Measurements from ENCODE around the gene C19orf25. TPM values are rescaled to one million over a fixed set of nuclear protein-coding genes. Genes with fewer than 3 reads are reported as not detected.
A peak's percentile ranks its signal among the peaks of the same experiment; 100 is the strongest.

C19orf25 gene
- total RNA-seq, 6 experiments from 2014 or later, result 12.2 to 32.7 (median 15.3) TPM

DNA sequence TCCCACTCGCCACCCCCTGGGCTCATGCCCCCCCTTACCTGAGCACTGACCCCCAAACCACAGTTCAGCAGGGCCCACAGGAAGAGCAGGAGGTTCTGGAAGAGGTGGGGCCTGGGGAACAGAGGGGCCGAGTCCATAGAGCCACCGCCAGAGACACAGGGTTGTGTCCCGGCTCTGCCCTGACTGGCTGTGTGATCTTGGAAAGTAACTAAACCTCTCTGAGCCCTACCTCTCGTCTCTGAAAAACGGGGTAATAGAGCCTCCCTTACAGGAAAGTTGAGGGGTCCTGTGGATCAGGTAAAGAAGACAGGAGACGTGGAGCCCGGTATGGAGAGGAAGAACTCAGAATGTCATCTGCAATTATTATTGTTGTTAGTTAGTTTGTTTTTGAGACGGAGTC, 31.8 kb upstream of the C19orf25 start:
- Histone ChIP-seq H3K36me3 (no peaks in the 10 kb centered on the region), H3K27me3 (no peaks in the 10 kb centered on the region), H3K4me3 (no peak overlapping the region), H3K9me3 (no peaks in the 10 kb centered on the region), H3K27ac (no peak overlapping the region), H3K4me1 (peaks cover 0 to 10% (median 2%) of the 10 kb centered on the region in 4 donors)
- intact Hi-C loops (cut with DNase I), result loop anchor here (10.0 kb wide), 2 partner anchors 56 to 66 kb away; partner anchors contain the start of gene APC2 (in 1 of the 2)
- no peak for DNase-seq
- 67% methylated on average over 6 of the region's 9 CpGs for WGBS (ENCODE audit: insufficient coverage, low coverage, low lambda C conversion rate, missing lambda C conversion rate)
- no peak for TF ChIP-seq POLR2A (IDR thresholded peaks at IDR 0.05)
- TF ChIP-seq, protein P1, sequence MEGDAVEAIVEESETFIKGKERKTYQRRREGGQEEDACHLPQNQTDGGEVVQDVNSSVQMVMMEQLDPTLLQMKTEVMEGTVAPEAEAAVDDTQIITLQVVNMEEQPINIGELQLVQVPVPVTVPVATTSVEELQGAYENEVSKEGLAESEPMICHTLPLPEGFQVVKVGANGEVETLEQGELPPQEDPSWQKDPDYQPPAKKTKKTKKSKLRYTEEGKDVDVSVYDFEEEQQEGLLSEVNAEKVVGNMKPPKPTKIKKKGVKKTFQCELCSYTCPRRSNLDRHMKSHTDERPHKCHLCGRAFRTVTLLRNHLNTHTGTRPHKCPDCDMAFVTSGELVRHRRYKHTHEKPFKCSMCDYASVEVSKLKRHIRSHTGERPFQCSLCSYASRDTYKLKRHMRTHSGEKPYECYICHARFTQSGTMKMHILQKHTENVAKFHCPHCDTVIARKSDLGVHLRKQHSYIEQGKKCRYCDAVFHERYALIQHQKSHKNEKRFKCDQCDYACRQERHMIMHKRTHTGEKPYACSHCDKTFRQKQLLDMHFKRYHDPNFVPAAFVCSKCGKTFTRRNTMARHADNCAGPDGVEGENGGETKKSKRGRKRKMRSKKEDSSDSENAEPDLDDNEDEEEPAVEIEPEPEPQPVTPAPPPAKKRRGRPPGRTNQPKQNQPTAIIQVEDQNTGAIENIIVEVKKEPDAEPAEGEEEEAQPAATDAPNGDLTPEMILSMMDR (IDR thresholded peaks at IDR 0.05), result no peak
- no peak for ATAC-seq

- TF ChIP-seq, protein P1 (IDR thresholded peaks at IDR 0.05), result no peak
- TF ChIP-seq POLR2A (IDR thresholded peaks at IDR 0.05), result no peak
- Histone ChIP-seq H3K36me3 (no peaks in the 10 kb centered on the region), H3K9me3 (no peaks in the 10 kb centered on the region), H3K4me3 (no peak overlapping the region), H3K27ac (no peak overlapping the region), H3K27me3 (no peaks in the 10 kb centered on the region), H3K4me1 (peaks cover 0 to 10% (median 2%) of the 10 kb centered on the region in 4 donors)
- intact Hi-C loops (cut with DNase I), result loop anchor here (10.0 kb wide), 2 partner anchors 56 to 66 kb away; partner anchors contain the start of gene APC2 (in 1 of the 2)
- no peak for ATAC-seq
- DNase-seq, result peak in 1 of 3 donors; percentile 40
- no CpG with 5 or more reads among the region's 25 CpGs for WGBS (ENCODE audit: insufficient coverage, low coverage, low lambda C conversion rate, missing lambda C conversion rate)
Observed at GRCh38 chr19:1510442-1510806, 31.4 kb upstream of the C19orf25 start.

GRCh38 chr19:1509602-1510441, 30.8 kb upstream of the C19orf25 start:
- intact Hi-C loops (cut with DNase I), result loop anchor here (10.0 kb wide), 3 partner anchors 55 to 225 kb away; partner anchors contain the start of genes APC2 (in 1 of the 2) and EFNA2 (in 1 of the 2)
- no peak overlapping the region for H3K27ac ChIP-seq
- no peaks in the 10 kb centered on the region for H3K27me3 ChIP-seq
- H3K4me3 ChIP-seq, result no peak overlapping the region
- no peaks in the 10 kb centered on the region for H3K9me3 ChIP-seq
- no peak for ATAC-seq
- peak in 1 of 3 donors; percentile 35 for DNase-seq
- WGBS (ENCODE audit: insufficient coverage, low coverage, low lambda C conversion rate, missing lambda C conversion rate), result 40% methylated on average over 7 of the region's 11 CpGs
- TF ChIP-seq, protein P1 (IDR thresholded peaks at IDR 0.05), result no peak
- TF ChIP-seq POLR2A (IDR thresholded peaks at IDR 0.05), result no peak
- H3K36me3 ChIP-seq, result no peaks in the 10 kb centered on the region
- H3K4me1 ChIP-seq, result peaks cover 0 to 10% (median 2%) of the 10 kb centered on the region in 4 donors

DNA sequence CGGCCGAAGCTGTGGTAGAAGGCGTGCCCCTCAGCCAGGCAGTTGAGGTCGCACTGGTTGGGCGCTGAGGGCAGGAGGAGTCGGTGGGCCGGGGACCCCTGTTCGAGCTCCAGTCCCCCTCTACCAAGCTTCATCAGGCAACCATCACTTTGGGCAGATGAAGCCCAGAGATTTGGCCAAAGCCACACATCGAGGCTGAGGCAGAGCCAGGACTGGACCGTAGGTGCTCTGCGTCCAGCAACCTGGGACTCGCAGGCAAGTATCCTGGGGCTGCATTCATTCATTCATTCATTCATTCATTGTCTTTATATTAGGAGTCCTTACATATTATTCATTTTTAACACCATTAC, 29.5 kb upstream of the C19orf25 start:
- Histone ChIP-seq H3K4me1 (peaks cover 0 to 8% (median 2%) of the 10 kb centered on the region in 4 donors), H3K36me3 (no peaks in the 10 kb centered on the region), H3K4me3 (peak overlapping the region; percentile 31 to 50 (median 45)), H3K9me3 (no peaks in the 10 kb centered on the region), H3K27me3 (no peaks in the 10 kb centered on the region), H3K27ac (no peak overlapping the region)
- no peak for TF ChIP-seq POLR2A (IDR thresholded peaks at IDR 0.05)
- intact Hi-C loops (cut with DNase I), result loop anchor here in 1 of 2 donors (10.0 kb wide), 1 partner anchor 224 kb away; the partner anchor contains the start of gene EFNA2
- DNase-seq (no peak), ATAC-seq (no peak)
- 15% methylated on average over 5 of the region's 12 CpGs for WGBS (ENCODE audit: insufficient coverage, low coverage, low lambda C conversion rate, missing lambda C conversion rate)

All from right lobe of liver (tissue), 6 donors.